GM12865 (cell line): ENCODE results near the gene DTNB.

ENCODE experiments used
- DNase-seq: peaks from one replicate; pipeline ENCODE4 v3.0.0; 2010; ENCODE audit warnings: low read depth
- H3K4me3 ChIP-seq: 2 replicates; pipeline ENCODE4 v1.5.1; 2011; ENCODE audit warnings: mild to moderate bottlenecking, low read depth, low read length, control low read depth
- CTCF ChIP-seq: IDR thresholded peaks from 2 replicates; pipeline ENCODE4 v1.5.1; 2011; ENCODE audit warnings: low read length, control low read depth, low read depth, inconsistent platforms; ENCODE audit not compliant: insufficient read depth; ENCODE audit errors: missing control alignments

The DTNB gene

DNA sequence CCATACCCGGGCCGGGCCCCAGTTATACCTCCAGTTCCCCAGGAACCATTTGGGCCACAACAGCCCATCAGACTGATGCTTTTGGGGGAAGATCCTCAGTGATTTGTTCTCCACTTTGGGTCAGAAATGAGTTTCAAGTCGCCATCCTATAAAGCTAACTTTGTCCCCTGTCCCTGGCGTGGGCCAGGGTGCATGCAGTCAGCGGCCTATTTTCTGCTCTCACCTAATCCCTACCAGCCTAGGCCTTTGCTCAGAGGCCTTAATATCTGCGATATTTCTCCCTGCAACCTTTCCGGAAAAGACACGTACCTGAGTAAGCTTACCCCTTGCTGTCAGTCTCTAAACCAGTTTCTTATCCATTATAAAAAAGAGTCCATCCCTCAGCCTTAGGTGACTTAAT lies 338.9 kb downstream of the DTNB start:
- no peak overlapping the region for H3K4me3 ChIP-seq
- no peak for DNase-seq
- TF ChIP-seq CTCF = no peak

- H3K4me3 ChIP-seq = no peak overlapping the region
- no peak for TF ChIP-seq CTCF
- DNase-seq = no peak
Observed at GRCh38 chr2:25333981-25334380, 339.4 kb downstream of the DTNB start.

- TF ChIP-seq CTCF = no peak
- DNase-seq = no peak
Observed at GRCh38 chr2:25332571-25332970, 340.8 kb downstream of the DTNB start.

DNA sequence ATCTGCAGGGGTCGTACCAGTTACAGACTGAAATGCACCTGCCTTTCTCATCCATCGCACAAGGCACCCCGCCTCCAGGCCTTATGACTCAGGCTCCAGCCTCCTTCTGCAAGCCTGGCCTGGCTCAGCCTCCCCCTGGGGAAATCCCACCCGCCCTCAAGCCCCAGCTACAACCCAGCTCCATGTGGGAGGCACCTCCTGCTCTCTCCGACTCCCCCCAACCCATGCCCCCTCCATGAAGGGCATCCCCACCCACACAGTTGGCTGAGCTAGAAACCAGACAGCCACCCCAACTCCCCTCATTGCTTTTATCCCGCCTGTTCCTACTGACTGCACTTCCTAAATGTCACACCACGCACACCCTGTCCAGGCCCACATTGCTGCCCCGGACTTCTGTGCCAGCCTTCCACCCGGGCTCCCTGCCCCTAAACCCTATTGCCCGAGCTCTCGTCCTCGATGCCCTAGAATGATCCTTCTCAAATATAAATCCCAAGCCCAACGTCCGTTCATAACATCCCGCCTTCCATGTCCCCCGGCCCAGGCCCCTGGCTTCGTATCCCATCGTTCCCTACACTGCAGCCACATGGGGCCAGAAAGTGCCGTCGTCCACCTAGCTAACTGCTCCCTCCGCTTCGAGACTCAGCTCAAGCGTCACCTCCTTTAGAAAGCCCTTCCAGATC lies 341.6 kb downstream of the DTNB start:
- H3K4me3 ChIP-seq = no peak overlapping the region
- TF ChIP-seq CTCF = no peak
- no peak for DNase-seq

More at GRCh38 chr2:25332571-25332970, 340.8 kb downstream of the DTNB start:
- no peak overlapping the region for H3K4me3 ChIP-seq

- no peak for TF ChIP-seq CTCF
- DNase-seq = no peak
- H3K4me3 ChIP-seq = no peak overlapping the region
Observed at GRCh38 chr2:25330937-25331336, 342.4 kb downstream of the DTNB start.

GRCh38 chr2:25330273-25330672 lies 343.1 kb downstream of the DTNB start:
- H3K4me3 ChIP-seq = no peak overlapping the region
- no peak for TF ChIP-seq CTCF
- no peak for DNase-seq
